Tibial artery (tissue), 4 donors: ENCODE measurements around the gene RAB11FIP4.
A peak's percentile ranks its signal among the peaks of the same experiment; 100 is the strongest.

Experiments
- DNase-seq, 2 donors: peaks; one replicate each; pipeline ENCODE4 v3.0.0-alpha.2; 2019
- H3K27ac ChIP-seq, 2 donors: fragments of 200-600 bp; sonication (generic) in 1 of 2; 1 replicate in 1 of 2; 2 replicates in 1 of 2; pipeline ENCODE4 v1.5.1; 2018 to 2019; ENCODE audit warnings: mild to moderate bottlenecking in 1 of 2
- H3K27me3 ChIP-seq, 2 donors: fragments of 200-600 bp; sonication (generic) in 1 of 2; one replicate each; pipeline versions ENCODE4 v1.5.1 to v1.6.0; 2016 to 2019
- H3K36me3 ChIP-seq, 3 donors: fragments of 200-600 bp; sonication (generic) in 2 of 3; one replicate each; pipeline ENCODE4 v1.5.1; 2016 to 2019; ENCODE audit warnings: mild to moderate bottlenecking in 2 of 3
- H3K4me1 ChIP-seq, 4 donors: fragments of 200-600 bp; sonication (generic) in 2 of 4; 1 replicate in 3 of 4; 2 replicates in 1 of 4; pipeline ENCODE4 v1.5.1; 2016 to 2019
- H3K4me3 ChIP-seq, 2 donors: fragments of 200-600 bp; sonication (generic) in 1 of 2; 1 replicate in 1 of 2; 2 replicates in 1 of 2; pipeline ENCODE4 v1.5.1; 2018 to 2019; ENCODE audit warnings: mild to moderate bottlenecking in 2 of 2
- H3K9me3 ChIP-seq, 3 donors: fragments of 200-600 bp; sonication (generic) in 1 of 3; one replicate each; pipeline ENCODE4 v1.5.1; 2016 to 2019
- CTCF ChIP-seq, 2 experiments: fragments of 200-600 bp in 1 of 2; fragments of 450-650 bp in 1 of 2; IDR thresholded peaks; one replicate each; pipeline ENCODE4 v1.5.1; 2017 to 2019; ENCODE audit warnings: antibody characterized with exemption in 2 of 2, mild to moderate bottlenecking in 1 of 2, moderate library complexity in 1 of 2
- intact Hi-C: fragments of 100-400 bp; cut with DNase I; formaldehyde crosslinking; loops from one replicate; pipeline ENCODE4 v1.15.0; 2023; ENCODE audit warnings: low total_unique reads

RAB11FIP4 gene

GRCh38 chr17:31558748-31559583, 167.5 kb downstream of the RAB11FIP4 start:
- Histone ChIP-seq H3K27ac (peak overlapping the region; percentile 95 to 97), H3K36me3 (peaks cover 0 to 6% (median 0%) of the 10 kb centered on the region in 3 donors), H3K4me3 (peak overlapping the region; percentile 74 to 76), H3K9me3 (no peaks in the 10 kb centered on the region), H3K4me1 (peaks cover 0 to 42% (median 31%) of the 10 kb centered on the region in 4 donors), H3K27me3 (no peaks in the 10 kb centered on the region)
- peak; percentile 87 to 97 for TF ChIP-seq CTCF (IDR thresholded peaks at IDR 0.05)
- intact Hi-C loops, result loop anchor here (5.0 to 10.0 kb wide), 3 partner anchors 283 to 346 kb away; partner anchors contain the start of genes COPRS and UTP6
- peak; percentile 73 to 90 for DNase-seq

GRCh38 chr17:31559584-31560501, 168.4 kb downstream of the RAB11FIP4 start:
- Histone ChIP-seq H3K27me3 (no peaks in the 10 kb centered on the region), H3K4me3 (peak overlapping the region; percentile 74 to 76), H3K4me1 (peaks cover 0 to 51% (median 40%) of the 10 kb centered on the region in 4 donors), H3K27ac (peak overlapping the region; percentile 95 to 97), H3K9me3 (no peaks in the 10 kb centered on the region), H3K36me3 (peaks cover 0 to 6% (median 0%) of the 10 kb centered on the region in 3 donors)
- intact Hi-C loops, result loop anchor here (5.0 to 10.0 kb wide), 4 partner anchors 37 to 345 kb away; partner anchors contain the start of genes COPRS and UTP6
- DNase-seq, result peak in 1 of 2 donors; percentile 74
- TF ChIP-seq CTCF (IDR thresholded peaks at IDR 0.05), result no peak

DNA sequence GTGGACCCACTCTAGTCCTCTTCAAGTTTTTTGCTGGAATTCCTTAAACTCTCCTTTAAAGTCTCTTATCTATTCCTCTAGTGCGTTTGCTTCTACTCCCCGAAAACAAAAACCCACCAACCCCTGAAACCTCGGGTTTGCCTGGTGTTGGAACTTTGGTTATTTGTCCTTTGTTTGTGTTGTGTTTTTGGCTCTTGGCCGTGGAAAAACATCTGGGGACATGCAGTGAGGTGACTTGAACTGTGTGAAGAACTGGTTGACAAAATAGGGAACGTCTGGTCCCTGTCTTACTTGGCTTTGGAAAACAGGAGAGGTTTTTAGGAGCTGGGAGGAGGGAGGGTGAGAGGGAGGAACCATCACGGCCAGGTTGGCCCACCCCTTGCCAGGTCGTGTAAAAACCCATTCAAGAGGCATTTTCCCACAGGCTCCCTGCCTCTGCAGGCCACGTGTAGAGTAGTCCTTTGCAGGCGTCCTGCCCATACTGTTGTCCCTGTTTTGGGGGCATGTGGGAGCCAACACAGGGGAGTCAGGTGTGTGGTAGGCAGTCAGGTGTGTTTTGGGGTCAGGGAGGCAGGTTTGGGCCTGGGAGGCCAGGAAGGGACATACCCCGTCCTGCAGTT, 169.3 kb downstream of the RAB11FIP4 start:
- Histone ChIP-seq H3K27ac (peak overlapping the region; percentile 95 to 97), H3K4me3 (peak overlapping the region; percentile 74 to 76)
- intact Hi-C loops, result loop anchor here (5.0 kb wide), 1 partner anchor 37 kb away; no protein-coding TSS in a partner anchor

GRCh38 chr17:31561469-31562375, 170.2 kb downstream of the RAB11FIP4 start:
- no peak for DNase-seq
- Histone ChIP-seq H3K4me3 (peak overlapping the region; percentile 74 to 76), H3K36me3 (peaks cover 0 to 6% (median 0%) of the 10 kb centered on the region in 3 donors), H3K9me3 (no peaks in the 10 kb centered on the region), H3K27me3 (no peaks in the 10 kb centered on the region), H3K27ac (peak overlapping the region; percentile 95 to 97), H3K4me1 (peaks cover 0 to 69% (median 58%) of the 10 kb centered on the region in 4 donors)
- TF ChIP-seq CTCF (IDR thresholded peaks at IDR 0.05), result no peak
- intact Hi-C loops, result loop anchor here (5.0 kb wide), 1 partner anchor 36 kb away; no protein-coding TSS in a partner anchor

More for the DNA sequence above, 169.3 kb downstream of the RAB11FIP4 start:
- Histone ChIP-seq H3K36me3 (peaks cover 0 to 6% (median 0%) of the 10 kb centered on the region in 3 donors), H3K27me3 (no peaks in the 10 kb centered on the region), H3K9me3 (no peaks in the 10 kb centered on the region), H3K4me1 (peaks cover 0 to 59% (median 49%) of the 10 kb centered on the region in 4 donors)
- no peak for TF ChIP-seq CTCF (IDR thresholded peaks at IDR 0.05)
- DNase-seq, result no peak
